Measurements from ENCODE around the gene IL24.
A peak's percentile ranks its signal among the peaks of the same experiment; 100 is the strongest.

Gene IL24

GRCh38 chr1:206953626-206954025 lies 56.4 kb downstream of the IL24 start:
- TF ChIP-seq Cebpa-rat (IDR thresholded peaks at IDR 0.05) = no peak
- no peaks in the 10 kb centered on the region for H3K27me3 ChIP-seq

More at GRCh38 chr1:206953626-206954025, 56.4 kb downstream of the IL24 start:
- no peaks in the 10 kb centered on the region for H3K36me3 ChIP-seq
- H3K27ac ChIP-seq = peak overlapping the region in 2 of 11 experiments; percentile 4 to 17; a peak in 1 of 22 replicates
- peaks cover 44 to 86% (median 73%) of the 10 kb centered on the region in 10 experiments for H3K4me1 ChIP-seq
- H3K4me3 ChIP-seq = no peak overlapping the region
- peaks cover 0 to 14% (median 5%) of the 10 kb centered on the region in 11 experiments; a peak in 7 of 22 replicates for H3K9me3 ChIP-seq (replicated peaks in 1 of 11)
- H4K20me1 ChIP-seq = no peaks in the 10 kb centered on the region
- H3K4me2 ChIP-seq = peak overlapping the region in 5 of 11 experiments; percentile 51 to 86 (median 76); a peak in 5 of 22 replicates
- H3K9ac ChIP-seq = no peak overlapping the region

All from BLaER1 treated with 17β-estradiol and CSF1 and Interleukin-3, amounts not matched to agents 10 nM and 100 nM (cell line).